Liver (tissue), 9 donors: Measurements from ENCODE around the gene VPS26A. TPM values are rescaled to one million over a fixed set of nuclear protein-coding genes. Genes with fewer than 3 reads are reported as not detected.

Experiments
- DNase-seq: peaks from one replicate; pipeline ENCODE4 v3.0.0-alpha.2; 2017; ENCODE audit warnings: low spot score
- H3K27ac ChIP-seq, 2 donors: one replicate each; pipeline ENCODE4 v1.7.0; 2013; ENCODE audit warnings: inconsistent platforms in 2 of 2, low read length in 2 of 2, control low read depth in 1 of 2, low read depth in 1 of 2, mild to moderate bottlenecking in 1 of 2
- H3K27me3 ChIP-seq, 4 donors: one replicate each; pipeline versions ENCODE4 v1.6.1 to v1.7.0; 2013; ENCODE audit warnings: low read length in 3 of 4, inconsistent platforms in 1 of 4, mild to moderate bottlenecking in 1 of 4, moderate library complexity in 1 of 4; ENCODE audit not compliant: control insufficient read depth in 4 of 4, insufficient read depth in 4 of 4
- H3K36me3 ChIP-seq, 4 donors: one replicate each; pipeline versions ENCODE4 v1.6.1 to v1.7.0; 2013; ENCODE audit warnings: low read length in 3 of 4, mild to moderate bottlenecking in 3 of 4, low read depth in 1 of 4, moderate library complexity in 1 of 4; ENCODE audit not compliant: control insufficient read depth in 4 of 4, insufficient read depth in 3 of 4
- H3K4me1 ChIP-seq, 4 donors: one replicate each; pipeline versions ENCODE4 v1.6.1 to v1.7.0; 2013; ENCODE audit warnings: low read length in 3 of 4, mild to moderate bottlenecking in 3 of 4, moderate library complexity in 1 of 4; ENCODE audit not compliant: control insufficient read depth in 4 of 4, insufficient read depth in 4 of 4
- H3K4me3 ChIP-seq, 3 donors: one replicate each; pipeline versions ENCODE4 v1.6.1 to v1.7.0; 2013; ENCODE audit warnings: low read length in 3 of 3, control low read depth in 1 of 3, low read depth in 1 of 3, mild to moderate bottlenecking in 1 of 3
- H3K9ac ChIP-seq, 2 donors: one replicate each; pipeline ENCODE4 v1.7.0; 2013; ENCODE audit warnings: low read length in 2 of 2, mild to moderate bottlenecking in 2 of 2, moderate library complexity in 2 of 2, control low read depth in 1 of 2, low read depth in 1 of 2
- H3K9me3 ChIP-seq, 4 donors: one replicate each; pipeline versions ENCODE4 v1.6.1 to v1.7.0; 2013; ENCODE audit warnings: low read length in 3 of 4; ENCODE audit not compliant: control insufficient read depth in 4 of 4
- EGR1 ChIP-seq, 2 donors: IDR thresholded peaks; 2 replicates each; pipeline ENCODE4 v1.6.1; 2016 to 2018; ENCODE audit warnings: antibody characterized with exemption in 2 of 2, low read depth in 2 of 2
- FOXA1 ChIP-seq: IDR thresholded peaks from 2 replicates; pipeline ENCODE4 v1.6.1; 2016; ENCODE audit warnings: antibody characterized with exemption
- FOXA2 ChIP-seq: IDR thresholded peaks from 2 replicates; pipeline ENCODE4 v1.6.1; 2016; ENCODE audit warnings: antibody characterized with exemption
- GABPA ChIP-seq, 2 donors: IDR thresholded peaks in 1 of 2; conservative IDR thresholded peaks in 1 of 2; 2 replicates each; pipeline ENCODE4 v1.6.1; 2016; ENCODE audit warnings: antibody characterized with exemption in 2 of 2, mild to moderate bottlenecking in 1 of 2, moderate library complexity in 1 of 2
- HNF4A ChIP-seq, 2 donors: conservative IDR thresholded peaks; 2 replicates each; pipeline ENCODE4 v1.6.1; 2016; ENCODE audit warnings: antibody characterized with exemption in 2 of 2, mild to moderate bottlenecking in 2 of 2
- HNF4G ChIP-seq: IDR thresholded peaks from 2 replicates; pipeline ENCODE4 v1.6.1; 2016; ENCODE audit warnings: antibody characterized with exemption
- JUND ChIP-seq, 2 donors: IDR thresholded peaks; 2 replicates each; pipeline ENCODE4 v1.6.1; 2016; ENCODE audit warnings: antibody characterized with exemption in 2 of 2
- NR2F2 ChIP-seq: IDR thresholded peaks from 2 replicates; pipeline ENCODE4 v1.6.1; 2016; ENCODE audit warnings: antibody characterized with exemption
- RAD21 ChIP-seq, 2 donors: IDR thresholded peaks; 2 replicates each; pipeline ENCODE4 v1.6.1; 2016; ENCODE audit warnings: antibody characterized with exemption in 2 of 2, mild to moderate bottlenecking in 2 of 2
- RXRA ChIP-seq, 2 donors: IDR thresholded peaks; 2 replicates each; pipeline ENCODE4 v1.6.1; 2017 to 2018; ENCODE audit warnings: antibody characterized with exemption in 2 of 2, mild to moderate bottlenecking in 1 of 2
- SP1 ChIP-seq: IDR thresholded peaks from 2 replicates; pipeline ENCODE4 v1.6.1; 2018; ENCODE audit warnings: antibody characterized with exemption, mild to moderate bottlenecking
- TAF1 ChIP-seq: conservative IDR thresholded peaks from 2 replicates; pipeline ENCODE4 v1.6.1; 2016; ENCODE audit warnings: antibody characterized with exemption, mild to moderate bottlenecking
- YY1 ChIP-seq: IDR thresholded peaks from 2 replicates; pipeline ENCODE4 v1.6.1; 2016; ENCODE audit warnings: antibody characterized with exemption, mild to moderate bottlenecking
- WGBS: extraction: QIAGEN DNeasy Blood & Tissue Kit; methylation state at CpG from one replicate; pipeline ENCODE4 v1.1.7; 2013; 5-methylcytosine and 5-hydroxymethylcytosine counted together
- polyA plus RNA-seq, 2 donors: library from polyadenylated mRNA; stranded (reverse) in 1 of 2; unstranded in 1 of 2; fragments of 200-250 nt in 1 of 2; fragments of >200 nt in 1 of 2; fragmentation: Nextera tagmentation in 1 of 2; extraction: Ambion mirVana in 1 of 2; gene quantifications; one replicate each; pipeline versions ENCODE4 v1.2.1 to v1.2.3, GENCODE V29; 2013 to 2015
- total RNA-seq, 2 donors: library from RNA; depleted of rRNA; stranded (reverse); fragments of >200 nt; gene quantifications; one replicate each; pipeline ENCODE4 v1.2.3, GENCODE V29; 2014
- TF ChIP-seq, protein P1 (sequence below): IDR thresholded peaks from 2 replicates; pipeline ENCODE4 v1.6.1; 2016; ENCODE audit warnings: antibody characterized with exemption
- TF ChIP-seq, protein P2 (sequence below): IDR thresholded peaks from 2 replicates; pipeline ENCODE4 v1.6.1; 2016; ENCODE audit warnings: antibody characterized with exemption
- TF ChIP-seq, protein P3 (sequence below): fragments of 150-350 bp; IDR thresholded peaks from 2 replicates; pipeline ENCODE4 v1.5.1; 2017; ENCODE audit warnings: improper control_type of control experiment, low read depth, low read length; ENCODE audit not compliant: missing input control
- TF ChIP-seq, protein P4 (sequence below): IDR thresholded peaks from 2 replicates; pipeline ENCODE4 v1.6.1; 2016; ENCODE audit warnings: antibody characterized with exemption
- TF ChIP-seq, protein P5 (sequence below): IDR thresholded peaks from 2 replicates; pipeline ENCODE4 v1.6.1; 2016; ENCODE audit warnings: antibody characterized with exemption, mild to moderate bottlenecking
- donor health status: healthy.
- donor health status: healthy.
- donor health status: healthy.
- donor health status: healthy.
- donor health status: healthy.

VPS26A gene
- total and polyA plus RNA-seq, 4 donors: 10.9 to 21.4 (median 14.5) TPM

DNA sequence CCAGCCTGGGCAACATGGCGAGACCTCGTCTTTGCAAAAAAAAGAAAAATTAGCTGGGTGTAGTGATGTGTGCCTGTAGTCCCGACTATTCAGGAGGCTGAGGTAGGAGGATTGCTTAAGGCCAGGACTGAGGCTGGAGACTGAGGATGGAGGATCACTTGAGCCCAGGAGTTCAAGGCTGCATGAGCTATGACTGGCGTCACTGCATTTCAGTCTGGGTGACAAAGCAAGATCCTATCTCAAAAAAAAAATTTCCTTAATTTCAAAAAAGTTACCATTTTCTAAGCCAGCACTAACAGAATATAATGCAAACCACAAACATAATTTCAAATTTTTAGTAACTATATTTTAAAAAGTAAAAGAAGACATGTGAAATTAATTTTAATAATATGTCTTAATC, 49.4 kb upstream of the VPS26A start:
- H3K4me1 ChIP-seq: no peaks in the 10 kb centered on the region
- no peaks in the 10 kb centered on the region for H3K9me3 ChIP-seq
- no peak overlapping the region for H3K4me3 ChIP-seq
- no peak overlapping the region for H3K27ac ChIP-seq
- no peak for DNase-seq
- TF ChIP-seq RXRA (IDR thresholded peaks at IDR 0.05): no peak
- TF ChIP-seq, protein P1, sequence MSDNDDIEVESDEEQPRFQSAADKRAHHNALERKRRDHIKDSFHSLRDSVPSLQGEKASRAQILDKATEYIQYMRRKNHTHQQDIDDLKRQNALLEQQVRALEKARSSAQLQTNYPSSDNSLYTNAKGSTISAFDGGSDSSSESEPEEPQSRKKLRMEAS: no peak
- TF ChIP-seq HNF4G: no peak
- TF ChIP-seq TAF1: no peak
- TF ChIP-seq HNF4A (conservative IDR thresholded peaks at IDR 0.05): no peak
- no peak for TF ChIP-seq GABPA (IDR thresholded peaks at IDR 0.05 in 1 of 2, conservative IDR thresholded peaks at IDR 0.05 in 1 of 2)
- TF ChIP-seq FOXA1: no peak
- TF ChIP-seq, protein P2, sequence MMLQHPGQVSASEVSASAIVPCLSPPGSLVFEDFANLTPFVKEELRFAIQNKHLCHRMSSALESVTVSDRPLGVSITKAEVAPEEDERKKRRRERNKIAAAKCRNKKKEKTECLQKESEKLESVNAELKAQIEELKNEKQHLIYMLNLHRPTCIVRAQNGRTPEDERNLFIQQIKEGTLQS: no peak
- TF ChIP-seq RAD21 (IDR thresholded peaks at IDR 0.05): no peak
- TF ChIP-seq JUND (IDR thresholded peaks at IDR 0.05): no peak
- TF ChIP-seq, protein P3, sequence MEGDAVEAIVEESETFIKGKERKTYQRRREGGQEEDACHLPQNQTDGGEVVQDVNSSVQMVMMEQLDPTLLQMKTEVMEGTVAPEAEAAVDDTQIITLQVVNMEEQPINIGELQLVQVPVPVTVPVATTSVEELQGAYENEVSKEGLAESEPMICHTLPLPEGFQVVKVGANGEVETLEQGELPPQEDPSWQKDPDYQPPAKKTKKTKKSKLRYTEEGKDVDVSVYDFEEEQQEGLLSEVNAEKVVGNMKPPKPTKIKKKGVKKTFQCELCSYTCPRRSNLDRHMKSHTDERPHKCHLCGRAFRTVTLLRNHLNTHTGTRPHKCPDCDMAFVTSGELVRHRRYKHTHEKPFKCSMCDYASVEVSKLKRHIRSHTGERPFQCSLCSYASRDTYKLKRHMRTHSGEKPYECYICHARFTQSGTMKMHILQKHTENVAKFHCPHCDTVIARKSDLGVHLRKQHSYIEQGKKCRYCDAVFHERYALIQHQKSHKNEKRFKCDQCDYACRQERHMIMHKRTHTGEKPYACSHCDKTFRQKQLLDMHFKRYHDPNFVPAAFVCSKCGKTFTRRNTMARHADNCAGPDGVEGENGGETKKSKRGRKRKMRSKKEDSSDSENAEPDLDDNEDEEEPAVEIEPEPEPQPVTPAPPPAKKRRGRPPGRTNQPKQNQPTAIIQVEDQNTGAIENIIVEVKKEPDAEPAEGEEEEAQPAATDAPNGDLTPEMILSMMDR: no peak
- TF ChIP-seq, protein P4, sequence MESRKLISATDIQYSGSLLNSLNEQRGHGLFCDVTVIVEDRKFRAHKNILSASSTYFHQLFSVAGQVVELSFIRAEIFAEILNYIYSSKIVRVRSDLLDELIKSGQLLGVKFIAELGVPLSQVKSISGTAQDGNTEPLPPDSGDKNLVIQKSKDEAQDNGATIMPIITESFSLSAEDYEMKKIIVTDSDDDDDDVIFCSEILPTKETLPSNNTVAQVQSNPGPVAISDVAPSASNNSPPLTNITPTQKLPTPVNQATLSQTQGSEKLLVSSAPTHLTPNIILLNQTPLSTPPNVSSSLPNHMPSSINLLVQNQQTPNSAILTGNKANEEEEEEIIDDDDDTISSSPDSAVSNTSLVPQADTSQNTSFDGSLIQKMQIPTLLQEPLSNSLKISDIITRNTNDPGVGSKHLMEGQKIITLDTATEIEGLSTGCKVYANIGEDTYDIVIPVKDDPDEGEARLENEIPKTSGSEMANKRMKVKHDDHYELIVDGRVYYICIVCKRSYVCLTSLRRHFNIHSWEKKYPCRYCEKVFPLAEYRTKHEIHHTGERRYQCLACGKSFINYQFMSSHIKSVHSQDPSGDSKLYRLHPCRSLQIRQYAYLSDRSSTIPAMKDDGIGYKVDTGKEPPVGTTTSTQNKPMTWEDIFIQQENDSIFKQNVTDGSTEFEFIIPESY: no peak
- no peak for TF ChIP-seq NR2F2
- TF ChIP-seq, protein P5, sequence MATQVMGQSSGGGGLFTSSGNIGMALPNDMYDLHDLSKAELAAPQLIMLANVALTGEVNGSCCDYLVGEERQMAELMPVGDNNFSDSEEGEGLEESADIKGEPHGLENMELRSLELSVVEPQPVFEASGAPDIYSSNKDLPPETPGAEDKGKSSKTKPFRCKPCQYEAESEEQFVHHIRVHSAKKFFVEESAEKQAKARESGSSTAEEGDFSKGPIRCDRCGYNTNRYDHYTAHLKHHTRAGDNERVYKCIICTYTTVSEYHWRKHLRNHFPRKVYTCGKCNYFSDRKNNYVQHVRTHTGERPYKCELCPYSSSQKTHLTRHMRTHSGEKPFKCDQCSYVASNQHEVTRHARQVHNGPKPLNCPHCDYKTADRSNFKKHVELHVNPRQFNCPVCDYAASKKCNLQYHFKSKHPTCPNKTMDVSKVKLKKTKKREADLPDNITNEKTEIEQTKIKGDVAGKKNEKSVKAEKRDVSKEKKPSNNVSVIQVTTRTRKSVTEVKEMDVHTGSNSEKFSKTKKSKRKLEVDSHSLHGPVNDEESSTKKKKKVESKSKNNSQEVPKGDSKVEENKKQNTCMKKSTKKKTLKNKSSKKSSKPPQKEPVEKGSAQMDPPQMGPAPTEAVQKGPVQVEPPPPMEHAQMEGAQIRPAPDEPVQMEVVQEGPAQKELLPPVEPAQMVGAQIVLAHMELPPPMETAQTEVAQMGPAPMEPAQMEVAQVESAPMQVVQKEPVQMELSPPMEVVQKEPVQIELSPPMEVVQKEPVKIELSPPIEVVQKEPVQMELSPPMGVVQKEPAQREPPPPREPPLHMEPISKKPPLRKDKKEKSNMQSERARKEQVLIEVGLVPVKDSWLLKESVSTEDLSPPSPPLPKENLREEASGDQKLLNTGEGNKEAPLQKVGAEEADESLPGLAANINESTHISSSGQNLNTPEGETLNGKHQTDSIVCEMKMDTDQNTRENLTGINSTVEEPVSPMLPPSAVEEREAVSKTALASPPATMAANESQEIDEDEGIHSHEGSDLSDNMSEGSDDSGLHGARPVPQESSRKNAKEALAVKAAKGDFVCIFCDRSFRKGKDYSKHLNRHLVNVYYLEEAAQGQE: no peak
- TF ChIP-seq YY1: no peak
- no peak for TF ChIP-seq FOXA2
- TF ChIP-seq SP1: no peak
- no peak for TF ChIP-seq EGR1 (IDR thresholded peaks at IDR 0.05; ENCODE audit: low read depth in 2 of 2)
- no peaks in the 10 kb centered on the region for H3K27me3 ChIP-seq
- H3K36me3 ChIP-seq: no peaks in the 10 kb centered on the region
- H3K9ac ChIP-seq: no peak overlapping the region
- 91% methylated on average over 4 of the region's 4 CpGs for WGBS
